Stomach (tissue), 9 donors: ENCODE results near the gene MYBBP1A. TPM values are rescaled to one million over a fixed set of nuclear protein-coding genes. Genes with fewer than 3 reads are reported as not detected.

Source experiments
- DNase-seq, 2 donors: peaks; one replicate each; pipeline versions ENCODE4 v3.0.0 to v3.0.0-alpha.2; 2013 to 2019
- H3K27ac ChIP-seq, 5 donors: fragments of 200-600 bp in 4 of 5; sonication (generic) in 4 of 5; one replicate each; pipeline ENCODE4 v1.5.1; 2013 to 2019; ENCODE audit warnings: mild to moderate bottlenecking in 1 of 5, moderate library complexity in 1 of 5
- H3K27me3 ChIP-seq, 3 donors: fragments of 200-600 bp; sonication (generic); one replicate each; pipeline ENCODE4 v1.5.1; 2017 to 2019; ENCODE audit warnings: mixed run types in 1 of 3
- H3K36me3 ChIP-seq, 4 donors: fragments of 200-600 bp; sonication (generic); 1 replicate in 3 of 4; 2 replicates in 1 of 4; pipeline ENCODE4 v1.5.1; 2016 to 2019
- H3K4me1 ChIP-seq, 4 donors: fragments of 200-600 bp; sonication (generic); one replicate each; pipeline ENCODE4 v1.5.1; 2016 to 2019
- H3K4me3 ChIP-seq, 4 donors: fragments of 200-600 bp; sonication (generic) in 3 of 4; one replicate each; pipeline ENCODE4 v1.5.1; 2016 to 2019; ENCODE audit warnings: mild to moderate bottlenecking in 1 of 4
- H3K9me3 ChIP-seq, 4 donors: fragments of 200-600 bp; sonication (generic); one replicate each; pipeline ENCODE4 v1.5.1; 2016 to 2019
- CTCF ChIP-seq, 7 experiments: fragments of 450-650 bp in 4 of 7; fragments of 200-600 bp in 3 of 7; sonication (generic) in 3 of 7; IDR thresholded peaks; one replicate each; pipeline ENCODE4 v1.5.1; 2016 to 2019; ENCODE audit warnings: antibody characterized with exemption in 7 of 7, control low read depth in 2 of 7, mild to moderate bottlenecking in 1 of 7
- EP300 ChIP-seq: sonication (generic); formaldehyde crosslinking; IDR thresholded peaks from one replicate; pipeline ENCODE4 v1.6.1; 2017; ENCODE audit warnings: antibody characterized with exemption
- POLR2A ChIP-seq, 4 donors: fragments of 450-650 bp; IDR thresholded peaks; one replicate each; pipeline ENCODE4 v1.6.1; 2016; ENCODE audit warnings: antibody characterized with exemption in 4 of 4, control low read depth in 2 of 4, mild to moderate bottlenecking in 1 of 4, moderate library complexity in 1 of 4
- POLR2AphosphoS5 ChIP-seq, 3 donors: sonication (generic); formaldehyde crosslinking; IDR thresholded peaks; one replicate each; pipeline ENCODE4 v1.6.1; 2016; ENCODE audit warnings: antibody characterized with exemption in 3 of 3
- WGBS, 5 donors: extraction: QIAGEN DNeasy Blood & Tissue Kit in 3 of 5; methylation state at CpG; one replicate each; pipeline versions ENCODE4 v1.1.5 to v1.1.7; 2013 to 2018; 5-methylcytosine and 5-hydroxymethylcytosine counted together
- intact Hi-C: fragments of 100-400 bp; cut with DNase I; formaldehyde crosslinking; loops from one replicate; pipeline ENCODE4 v1.15.1; 2023; ENCODE audit warnings: low total_unique reads
- polyA plus RNA-seq, 3 donors: library from polyadenylated mRNA; stranded (reverse); fragments of 200-250 nt; gene quantifications; one replicate each; pipeline ENCODE4 v1.2.3, GENCODE V29; 2013
- total RNA-seq, 5 donors: library from RNA; depleted of rRNA; stranded (reverse); fragments of >200 nt; gene quantifications; one replicate each; pipeline versions ENCODE4 v1.1.0 to v1.2.3, GENCODE V29; 2014 to 2016
- donor health status: healthy with polysubstance abuse.
- donor health status: Bipolar disorder and iron deficiency.
- donor health status: healthy.

The MYBBP1A gene
- total and polyA plus RNA-seq, 8 donors = 14.1 to 237 (median 44.5) TPM

DNA sequence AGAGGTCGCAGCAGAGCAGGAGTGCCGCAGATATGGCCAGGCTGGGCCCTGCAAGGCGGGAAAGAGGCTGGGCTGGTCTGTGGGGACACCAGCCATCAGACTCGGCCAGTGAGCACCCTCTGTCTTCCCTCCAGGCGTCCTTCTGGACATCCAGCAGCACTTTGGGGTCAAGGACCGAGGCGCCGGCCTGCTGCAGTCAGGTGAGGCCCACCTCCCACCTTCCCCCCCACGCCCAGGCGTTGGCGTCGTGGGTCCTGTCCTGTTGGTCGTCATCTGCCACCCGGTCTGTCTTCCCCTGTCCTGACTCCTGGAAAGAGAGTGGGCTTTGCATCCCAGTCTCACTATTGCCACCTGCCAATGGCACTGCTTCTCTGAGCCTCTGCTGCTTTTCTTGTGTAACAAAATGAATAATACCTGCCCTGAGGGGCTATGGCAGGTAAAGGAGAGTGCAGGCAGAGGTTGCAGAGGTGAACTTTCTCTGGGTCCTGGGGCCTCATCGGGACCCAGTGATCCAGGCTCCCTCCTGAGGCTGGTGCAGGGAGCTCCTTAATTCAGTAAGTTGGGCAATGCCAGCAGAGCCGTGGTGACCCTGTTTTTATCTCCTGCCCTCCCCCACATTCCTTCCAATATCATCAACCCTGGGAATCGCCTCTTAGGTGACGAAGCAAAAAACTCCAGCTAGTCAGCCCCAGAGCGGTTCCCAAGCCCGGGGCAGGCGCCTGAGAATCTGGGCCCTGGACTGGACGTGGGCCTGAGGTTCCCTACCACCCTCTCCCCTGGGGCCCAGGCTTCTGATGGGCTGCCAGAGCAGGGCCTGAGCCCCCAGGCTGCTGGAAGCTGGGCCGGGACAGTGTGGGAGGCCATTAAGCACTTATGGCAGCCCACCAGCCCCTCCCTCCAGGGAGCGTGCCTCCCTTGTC lies 41.8 kb downstream of the MYBBP1A start:
- no peaks in the 10 kb centered on the region for H3K9me3 ChIP-seq
- intact Hi-C loops = no loop called here
- peak overlapping the region; percentile 49 to 90 (median 78) for H3K27ac ChIP-seq
- no peaks in the 10 kb centered on the region for H3K27me3 ChIP-seq
- H3K4me1 ChIP-seq = peaks cover 61 to 85% (median 71%) of the 10 kb centered on the region in 4 donors
- no peak for DNase-seq
- no peak overlapping the region for H3K4me3 ChIP-seq
- 67 to 76% (median 72%) methylated on average over 9 to 24 of the region's 24 CpGs for WGBS, 5 donors
- no peaks in the 10 kb centered on the region for H3K36me3 ChIP-seq
- TF ChIP-seq CTCF (IDR thresholded peaks at IDR 0.05) (no peak), EP300 (no peak)

- TF ChIP-seq POLR2A (IDR thresholded peaks at IDR 0.05) (no peak), EP300 (no peak), POLR2AphosphoS5 (IDR thresholded peaks at IDR 0.05) (no peak), CTCF (IDR thresholded peaks at IDR 0.05) (no peak)
- 80 to 87% (median 85%) methylated on average over 25 to 31 of the region's 31 CpGs for WGBS, 5 donors
- intact Hi-C loops = no loop called here
- Histone ChIP-seq H3K27ac (peak overlapping the region in 4 of 5 donors; percentile 64 to 90 (median 76)), H3K4me1 (peaks cover 61 to 92% (median 75%) of the 10 kb centered on the region in 4 donors), H3K36me3 (no peaks in the 10 kb centered on the region), H3K4me3 (no peak overlapping the region), H3K9me3 (no peaks in the 10 kb centered on the region), H3K27me3 (no peaks in the 10 kb centered on the region)
- DNase-seq = no peak
Measured at GRCh38 chr17:4512156-4513112, 42.8 kb downstream of the MYBBP1A start.

DNA sequence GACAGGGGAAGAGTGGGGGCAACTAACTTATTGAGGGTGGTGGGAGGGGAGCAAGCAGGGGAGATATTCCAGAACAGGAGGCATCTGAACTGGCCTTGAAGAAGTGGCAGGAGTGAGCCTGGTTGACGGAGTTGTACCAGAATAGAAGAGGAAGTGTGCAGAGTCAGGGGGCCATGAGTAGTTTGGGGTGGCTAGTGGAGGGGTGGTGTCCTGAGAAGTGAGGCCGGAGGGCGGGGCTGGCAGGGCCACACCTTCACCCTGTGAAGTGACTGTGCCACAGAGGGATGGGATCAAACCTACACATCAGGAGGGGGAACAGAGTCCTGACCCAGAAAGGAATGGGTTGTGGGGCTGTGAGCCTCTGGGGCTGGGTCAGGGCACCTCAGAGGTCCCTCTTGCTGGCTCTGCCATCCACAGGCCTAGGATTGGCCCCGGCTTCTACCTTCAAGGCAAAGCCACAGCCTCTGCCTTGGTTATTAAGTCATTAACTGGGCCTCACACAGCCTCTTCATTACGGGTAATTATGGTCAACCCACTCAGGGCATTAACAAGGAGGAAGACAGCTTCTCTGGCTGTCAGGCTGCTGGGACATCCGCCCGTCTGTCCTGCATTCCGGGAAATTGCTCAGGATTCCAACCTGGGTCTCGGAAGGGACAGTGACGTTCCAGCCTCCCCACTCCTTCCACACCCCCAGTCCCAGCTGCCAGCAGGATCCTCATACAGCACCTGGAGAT lies 43.8 kb downstream of the MYBBP1A start:
- 80 to 89% (median 84%) methylated on average over 8 to 10 of the region's 10 CpGs for WGBS, 5 donors
- H3K27ac ChIP-seq = peak overlapping the region in 4 of 5 donors; percentile 55 to 90 (median 68)
- no peak overlapping the region for H3K4me3 ChIP-seq
- H3K9me3 ChIP-seq = no peaks in the 10 kb centered on the region
- no peaks in the 10 kb centered on the region for H3K36me3 ChIP-seq
- intact Hi-C loops = no loop called here
- no peak for DNase-seq
- no peak for TF ChIP-seq POLR2A (IDR thresholded peaks at IDR 0.05)
- H3K27me3 ChIP-seq = peaks cover 0 to 4% (median 0%) of the 10 kb centered on the region in 3 donors
- H3K4me1 ChIP-seq = peaks cover 62 to 95% (median 78%) of the 10 kb centered on the region in 4 donors

- DNase-seq = no peak
- WGBS, 5 donors = 72 to 81% (median 76%) methylated on average over 11 of the region's 11 CpGs
- no peak for TF ChIP-seq POLR2AphosphoS5 (IDR thresholded peaks at IDR 0.05)
- TF ChIP-seq POLR2A (IDR thresholded peaks at IDR 0.05) = no peak
- TF ChIP-seq EP300 = no peak
- TF ChIP-seq CTCF (IDR thresholded peaks at IDR 0.05) = no peak
- H3K4me3 ChIP-seq = no peak overlapping the region
- peak overlapping the region in 4 of 5 donors; percentile 55 to 90 (median 68) for H3K27ac ChIP-seq
- peaks cover 63 to 95% (median 80%) of the 10 kb centered on the region in 4 donors for H3K4me1 ChIP-seq
- H3K27me3 ChIP-seq = peaks cover 0 to 4% (median 0%) of the 10 kb centered on the region in 3 donors
- no peaks in the 10 kb centered on the region for H3K36me3 ChIP-seq
- intact Hi-C loops = no loop called here
- no peaks in the 10 kb centered on the region for H3K9me3 ChIP-seq
Measured at GRCh38 chr17:4510618-4510941, 44.6 kb downstream of the MYBBP1A start.
